NCI-H2081 treated with DMSO at 0.1 percent for 48 hours (cell line): Measurements from ENCODE around the gene IRAK4.

Source experiments
- DNase-seq: peaks from one replicate; lab custom pipeline; 2025; lab: John Stamatoyannopoulos, UW

Gene IRAK4

GRCh38 chr12:43766291-43766690, 7.5 kb downstream of the IRAK4 start:
- DNase-seq, result no peak

DNA sequence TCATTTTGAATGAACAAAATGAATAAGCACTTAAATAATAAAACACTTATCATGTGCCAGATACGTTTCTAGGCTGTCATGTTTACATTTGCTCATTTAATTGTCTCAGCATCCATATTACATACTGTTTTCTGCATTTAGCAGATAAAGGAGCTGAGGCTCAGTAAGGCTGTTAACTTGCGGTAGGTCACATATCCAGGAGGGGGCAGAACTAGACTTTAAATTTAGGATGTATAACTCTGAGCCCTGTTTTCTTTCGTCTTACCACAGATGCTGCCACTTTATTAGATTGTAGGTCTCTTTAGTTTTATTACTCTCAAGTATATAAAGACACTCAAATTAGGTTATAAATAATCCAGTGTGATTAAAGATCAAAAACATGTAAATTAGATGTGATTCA, 17.7 kb downstream of the IRAK4 start:
- DNase-seq, result no peak

GRCh38 chr12:43786899-43787693, 28.3 kb downstream of the IRAK4 start:
- DNase-seq, result no peak

GRCh38 chr12:43789941-43790340, 31.2 kb downstream of the IRAK4 start:
- no peak for DNase-seq

DNA sequence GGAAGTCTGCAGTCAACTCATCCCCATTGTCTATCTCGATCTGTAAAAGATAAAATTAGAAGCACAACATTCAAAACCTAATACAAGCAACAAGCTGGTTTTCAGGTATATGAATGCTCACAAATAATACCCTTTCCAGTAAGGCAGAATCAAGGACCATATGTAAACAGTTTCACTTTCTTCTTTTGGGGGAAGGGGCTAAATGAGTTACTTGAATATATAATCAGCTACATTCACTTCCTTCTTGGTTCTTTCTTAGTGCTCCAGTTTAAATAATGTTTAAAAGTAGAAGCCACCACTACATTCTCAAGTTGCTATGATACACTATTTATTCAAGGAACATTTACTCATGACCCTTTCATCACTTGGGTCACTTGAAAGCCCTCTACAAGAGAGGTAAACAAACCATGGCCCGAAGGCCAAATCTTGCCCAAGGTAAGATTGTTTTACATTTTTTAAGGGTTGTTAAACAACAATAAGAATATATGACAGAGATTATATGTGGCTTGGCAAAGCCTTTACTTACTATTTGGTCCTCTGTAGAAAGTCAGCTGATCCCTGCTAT, 37.0 kb downstream of the IRAK4 start:
- DNase-seq, result no peak

- no peak for DNase-seq
Observed at GRCh38 chr12:43797561-43798217, 38.9 kb downstream of the IRAK4 start.

- DNase-seq, result no peak
Observed at GRCh38 chr12:43805149-43805859, 46.6 kb downstream of the IRAK4 start.

- no peak for DNase-seq
Observed at GRCh38 chr12:43805860-43806736, 47.3 kb downstream of the IRAK4 start, which contains the start of gene TWF1. TWF1 (minus strand) TSS chr12:43806317; CDS start chr12:43806245, 72 bp downstream.

DNA sequence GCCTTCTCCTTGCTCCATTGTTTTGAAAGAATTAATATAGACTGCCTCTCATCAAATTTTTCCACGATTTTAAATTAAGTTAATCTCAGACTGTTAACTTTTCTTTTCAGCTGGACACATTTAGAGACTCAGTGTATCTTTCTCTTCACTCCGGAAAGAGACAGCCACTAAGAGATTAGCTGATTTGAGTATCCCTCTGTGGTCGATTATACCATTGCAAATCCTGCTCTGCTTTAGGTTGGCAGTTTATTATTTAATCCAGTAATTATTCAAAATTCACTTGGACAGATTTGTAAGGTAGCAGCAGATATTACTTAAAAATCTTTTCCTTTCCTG, 48.0 kb downstream of the IRAK4 start:
- no peak for DNase-seq

DNA sequence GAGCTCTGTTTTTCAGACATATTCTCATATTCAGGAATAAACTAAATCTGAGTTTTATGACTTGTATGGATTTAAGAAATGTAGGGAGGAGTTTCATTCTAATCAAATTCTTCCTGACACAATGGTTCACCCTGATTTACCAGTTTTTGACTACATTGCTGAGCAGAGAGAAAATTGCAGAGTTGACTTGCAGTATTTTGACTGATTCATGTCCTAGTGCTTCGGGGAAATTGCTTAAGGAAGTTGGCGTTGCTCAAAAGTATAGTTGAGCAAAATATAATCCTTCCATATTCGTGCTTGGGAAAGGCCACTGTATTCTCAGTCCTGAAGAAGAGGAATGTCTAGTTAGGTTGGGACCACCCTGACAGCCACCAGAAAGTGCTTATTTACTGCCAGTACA, 48.6 kb downstream of the IRAK4 start:
- DNase-seq, result no peak

GRCh38 chr12:43812057-43812456, 53.3 kb downstream of the IRAK4 start:
- DNase-seq, result no peak

GRCh38 chr12:43812926-43813325, 54.2 kb downstream of the IRAK4 start:
- no peak for DNase-seq

DNA sequence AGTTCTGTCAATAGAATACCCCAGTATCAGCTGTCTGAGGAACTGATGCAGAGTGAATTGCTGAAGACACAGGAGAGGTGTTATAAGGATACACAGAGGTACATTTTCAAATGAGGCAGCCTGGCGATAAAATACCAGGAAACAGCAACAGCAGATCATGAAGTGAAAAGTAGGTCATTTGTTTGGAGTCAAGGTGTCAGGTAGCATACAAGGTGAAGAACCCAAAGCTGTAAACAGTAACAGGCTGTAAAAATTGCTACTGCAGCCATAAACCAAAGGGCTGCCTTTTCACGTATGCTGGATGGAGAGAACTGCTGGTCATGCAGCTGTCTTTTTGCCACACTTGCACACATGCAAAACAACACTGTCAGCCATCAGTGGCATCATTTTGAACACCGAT, 56.7 kb downstream of the IRAK4 start:
- no peak for DNase-seq

- no peak for DNase-seq
Observed at GRCh38 chr12:43816168-43816567, 57.4 kb downstream of the IRAK4 start.

DNA sequence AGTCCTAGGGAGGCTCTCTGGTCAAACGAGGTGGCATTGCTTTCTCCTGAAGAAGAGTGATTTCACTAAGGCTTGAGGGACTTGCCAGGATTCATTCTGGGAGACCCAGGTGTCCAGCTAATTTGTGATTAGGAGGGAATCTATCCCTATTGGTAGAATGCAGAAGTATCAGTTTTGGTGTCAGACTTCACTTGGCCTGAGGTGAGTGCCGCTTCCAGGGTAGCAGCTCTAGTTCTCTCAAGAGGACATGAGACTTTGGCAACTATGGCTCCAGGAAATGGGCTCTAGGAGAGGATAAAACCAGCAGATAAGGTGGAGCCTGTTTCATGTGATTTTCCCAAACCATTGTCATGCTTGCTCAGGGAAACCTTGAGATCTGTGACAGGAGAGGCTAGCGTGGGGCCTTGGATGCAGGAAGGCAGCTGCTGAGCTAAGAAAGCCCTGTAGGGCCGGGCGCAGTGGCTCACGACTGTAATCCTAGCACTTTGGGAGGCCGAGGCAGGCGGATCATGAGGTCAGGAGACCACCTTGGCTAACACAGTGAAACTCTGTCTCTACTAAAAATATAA, 65.5 kb downstream of the IRAK4 start:
- no peak for DNase-seq

- no peak for DNase-seq
Observed at GRCh38 chr12:43826681-43827080, 67.9 kb downstream of the IRAK4 start.

DNA sequence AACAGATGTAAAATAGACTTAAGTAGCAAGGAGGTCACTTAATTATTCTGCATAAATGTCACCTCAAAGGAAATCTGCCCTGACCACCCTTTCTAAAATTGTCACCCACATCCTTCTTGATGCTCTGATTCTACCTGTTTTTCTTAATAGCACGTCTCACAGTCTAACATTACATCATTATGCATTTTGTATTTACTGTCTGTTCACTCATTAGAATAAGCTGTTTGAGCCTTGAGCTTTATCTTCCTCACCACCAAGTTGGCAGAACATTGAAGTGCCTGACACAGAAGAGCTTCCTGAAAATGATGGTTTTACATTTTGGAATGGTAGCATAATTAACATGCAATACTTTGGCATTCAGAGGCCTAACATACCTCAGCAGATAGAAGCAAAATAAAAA, 68.3 kb downstream of the IRAK4 start:
- no peak for DNase-seq

GRCh38 chr12:43832463-43833168, 73.9 kb downstream of the IRAK4 start:
- DNase-seq, result no peak

- DNase-seq, result no peak
Observed at GRCh38 chr12:43835264-43835655, 76.5 kb downstream of the IRAK4 start.

DNA sequence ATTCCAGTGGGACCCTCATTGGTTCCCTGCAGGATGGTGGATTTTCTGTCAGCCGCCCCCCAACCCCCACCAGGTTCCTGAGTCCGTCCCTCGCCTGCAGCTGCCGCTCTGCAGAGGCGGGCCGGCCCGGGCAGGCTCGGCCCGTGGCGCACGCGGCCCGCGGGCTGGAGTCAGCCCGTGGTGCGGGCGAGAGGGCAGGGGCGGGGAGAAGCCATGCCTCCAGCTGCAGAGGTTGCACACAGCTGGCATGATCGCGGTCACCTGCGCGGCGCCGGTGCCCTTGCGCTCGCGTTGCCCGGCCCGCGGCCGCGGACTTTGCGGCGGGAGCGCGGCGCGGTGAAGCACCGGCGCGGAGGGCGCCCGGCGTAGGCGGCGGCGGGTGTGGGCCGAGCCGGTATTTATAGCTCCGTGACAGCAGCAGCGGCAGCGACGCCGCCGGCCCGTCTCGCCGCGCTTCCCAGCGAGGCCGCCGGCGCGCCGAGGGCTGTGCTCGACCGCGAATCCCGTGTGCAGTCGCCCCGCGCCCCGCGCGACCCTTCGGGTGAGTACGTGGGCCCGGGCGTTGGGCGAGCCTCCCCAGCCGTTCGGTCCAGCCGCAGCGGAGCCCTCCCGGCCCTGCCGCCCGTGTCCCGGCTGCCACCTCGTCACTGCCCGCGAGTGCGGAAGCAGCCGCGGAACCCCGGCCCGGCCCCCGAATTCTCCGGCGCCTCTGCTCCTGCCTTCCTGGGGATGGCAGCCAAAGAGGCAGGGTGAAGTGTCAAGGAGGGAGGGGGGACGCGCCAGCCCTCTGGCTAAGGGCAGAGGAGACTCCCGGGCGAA, 77.1 kb downstream of the IRAK4 start, which contains the start of gene TMEM117:
Gene TMEM117, plus strand, starts transcription at position 426 of the 819 bp plus-strand sequence.
- no peak for DNase-seq
